ENCODE measurements around the gene PXMP4.

Gene PXMP4

DNA sequence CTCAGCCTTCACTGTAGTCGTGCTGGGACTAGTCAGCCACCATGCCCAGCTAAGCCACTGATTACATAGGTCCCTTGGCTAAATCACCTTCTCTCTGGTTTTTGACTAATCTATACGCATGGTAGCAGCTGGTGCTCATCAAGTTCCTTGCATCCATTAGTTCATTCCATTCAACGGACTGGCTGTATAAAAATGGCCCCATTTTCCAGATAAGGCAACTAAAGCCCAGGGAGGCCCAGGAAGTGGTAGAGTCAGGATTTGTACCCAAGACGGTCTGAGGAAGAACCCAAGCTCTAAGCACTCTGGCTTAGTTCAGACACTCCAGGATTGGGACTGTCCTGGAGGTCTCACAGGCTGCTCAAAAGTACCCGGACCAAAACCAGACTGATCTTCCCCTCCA is 38.8 kb downstream of the PXMP4 start:
- DNase-seq, result no peak

DNA sequence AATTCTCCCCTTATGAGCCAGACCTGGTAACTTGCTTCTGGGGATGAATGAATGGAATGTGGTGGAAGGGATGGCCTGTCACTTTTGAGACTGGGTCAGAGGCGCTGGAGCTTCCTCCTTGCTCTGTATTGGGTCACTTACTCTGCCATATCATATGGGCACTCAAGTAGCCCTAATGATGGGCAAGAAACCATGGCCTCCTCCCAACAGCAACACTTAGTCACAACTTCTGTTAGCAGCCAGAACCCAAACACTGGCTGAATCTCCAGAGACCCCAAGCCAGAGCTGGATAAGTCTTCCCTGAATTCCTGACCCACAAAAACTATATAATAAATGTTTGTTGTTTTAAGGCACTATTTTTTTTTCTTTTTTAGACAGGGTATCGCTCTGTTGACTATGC is 39.4 kb downstream of the PXMP4 start:
- DNase-seq, result no peak

DNA sequence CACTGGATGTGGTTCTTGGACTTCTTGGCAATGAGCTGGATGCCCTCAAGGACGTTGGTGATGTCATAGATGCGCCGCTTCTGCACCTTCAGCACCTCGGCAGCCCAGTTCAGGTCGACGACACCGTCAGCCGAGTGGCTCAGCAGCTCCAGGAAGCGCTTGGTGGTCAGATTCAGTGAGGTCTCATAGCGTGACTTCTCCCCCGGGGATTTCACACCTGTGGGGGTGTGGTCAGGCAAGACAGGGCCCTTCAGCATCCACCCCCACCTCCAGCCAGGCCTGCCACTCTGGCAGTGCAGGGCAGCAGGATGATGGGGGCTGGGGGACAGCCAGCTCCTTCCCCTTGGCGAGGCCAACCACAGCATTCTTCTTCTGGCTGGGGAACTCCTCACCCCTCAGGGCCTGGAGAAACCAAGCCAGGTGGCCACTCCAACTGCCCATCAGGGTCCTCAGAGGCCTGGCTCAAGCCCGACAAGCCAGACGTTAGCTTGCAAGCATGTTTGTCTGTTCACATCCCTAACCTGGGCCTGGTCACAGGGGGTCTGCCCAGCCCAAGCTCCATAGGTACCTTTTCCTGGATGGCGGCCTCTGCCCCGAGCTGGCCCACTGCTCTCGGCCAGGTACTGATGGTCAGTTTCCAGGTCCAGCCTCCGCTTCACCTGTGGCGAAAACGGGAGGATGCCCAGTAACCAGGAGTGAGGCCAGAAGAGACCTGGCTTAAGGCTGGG is 40.2 kb downstream of the PXMP4 start:
- no peak for DNase-seq

DNA sequence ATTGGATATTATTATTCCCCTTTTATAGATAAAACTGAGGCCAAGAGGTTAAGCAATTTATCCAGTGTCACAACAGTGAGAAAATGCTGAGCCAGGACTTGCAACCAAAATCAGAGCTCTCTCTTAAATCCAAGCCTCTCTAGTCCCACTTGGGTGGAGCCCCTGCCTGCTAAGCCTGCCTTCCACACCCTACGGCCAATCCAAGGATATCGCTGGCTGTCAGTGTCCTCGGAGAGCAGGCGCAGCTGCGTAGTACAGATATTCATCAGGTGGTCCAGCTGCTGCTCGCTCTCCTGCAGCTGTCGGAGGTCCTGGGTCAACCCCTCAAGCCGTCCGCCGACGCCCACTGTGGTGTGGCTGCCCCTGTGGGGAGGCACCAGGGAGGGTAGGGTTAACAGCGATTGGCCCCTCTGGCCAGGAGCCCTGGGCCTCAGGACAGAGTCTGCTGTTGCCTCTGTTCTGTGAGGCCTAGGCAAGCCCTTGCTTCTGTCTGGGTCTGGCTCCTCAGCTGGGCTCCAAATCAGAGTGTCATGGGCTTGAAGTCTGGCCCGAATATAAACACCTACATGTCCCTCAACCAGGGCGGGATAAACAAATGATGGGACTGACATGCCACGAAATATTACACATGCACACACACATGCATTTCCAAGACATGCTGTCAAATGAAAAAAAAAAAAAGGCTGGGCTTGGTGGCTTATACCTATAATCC is 42.0 kb downstream of the PXMP4 start:
- DNase-seq, result no peak

DNA sequence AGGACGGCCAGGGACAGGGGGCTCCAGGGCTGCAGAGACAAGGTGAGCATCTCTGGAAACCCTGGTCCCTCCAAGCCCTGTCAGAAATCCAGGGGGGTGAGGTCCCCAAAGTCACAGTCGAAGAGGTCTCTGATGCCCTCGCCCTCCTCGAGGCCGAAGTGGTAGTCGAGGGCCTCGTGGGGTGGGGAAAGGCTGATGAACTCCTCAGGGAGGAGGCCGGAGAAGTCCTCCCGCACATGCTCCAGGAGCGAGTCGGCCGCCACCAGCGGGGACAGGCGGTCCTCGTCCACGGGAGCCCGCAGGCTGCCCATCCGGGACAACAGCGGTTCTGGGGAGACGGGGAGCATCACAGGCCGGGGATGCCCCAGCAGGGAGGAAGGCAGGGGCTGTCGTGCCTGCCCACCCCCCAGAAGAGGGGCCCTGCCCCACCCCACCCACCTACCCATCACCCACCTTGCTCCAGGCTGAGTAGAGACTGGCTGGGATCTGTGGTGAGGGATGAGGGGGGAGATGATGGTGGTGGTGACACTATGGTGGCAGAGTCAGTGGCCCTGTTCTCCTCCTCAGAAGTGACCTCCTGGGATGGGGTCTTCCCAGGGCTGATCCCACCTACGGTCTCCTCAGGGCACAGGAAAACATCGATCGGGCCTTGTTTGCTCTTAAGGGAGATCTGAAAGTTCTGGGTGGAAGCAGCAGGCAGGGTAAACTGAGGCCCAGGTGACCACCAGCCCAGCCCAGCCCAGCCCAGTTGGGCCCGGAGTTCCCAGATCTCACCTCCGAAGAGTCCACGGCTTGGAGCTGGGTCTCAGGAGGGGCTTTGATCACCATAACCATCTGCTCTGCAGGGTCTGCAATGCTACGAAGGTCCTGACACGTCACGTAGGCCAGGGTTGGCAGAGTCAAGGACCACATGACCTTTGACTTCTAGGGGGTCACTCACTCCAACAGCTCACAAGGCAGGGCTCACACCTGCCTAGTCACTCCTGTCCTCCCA is 43.2 kb downstream of the PXMP4 start:
- DNase-seq, result no peak

DNA sequence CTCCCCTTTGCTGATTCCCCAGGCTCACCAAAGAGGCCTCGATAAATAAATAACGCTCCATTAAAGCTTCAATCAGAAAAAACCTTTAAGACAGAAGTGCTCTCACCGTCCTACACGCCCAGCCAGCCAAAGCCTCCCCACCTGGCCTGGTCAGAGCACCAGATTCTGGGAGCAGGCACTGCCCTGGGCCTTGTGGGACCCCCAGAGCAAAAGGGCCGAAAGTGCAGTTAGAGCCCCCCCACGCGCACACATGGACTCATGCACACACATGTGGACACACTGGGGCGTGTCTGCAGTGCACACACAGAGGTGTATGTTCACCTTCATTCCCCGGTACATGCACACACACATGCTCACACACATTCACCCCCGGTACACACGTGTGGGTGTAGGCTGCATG is 44.0 kb downstream of the PXMP4 start:
- DNase-seq, result no peak

DNA sequence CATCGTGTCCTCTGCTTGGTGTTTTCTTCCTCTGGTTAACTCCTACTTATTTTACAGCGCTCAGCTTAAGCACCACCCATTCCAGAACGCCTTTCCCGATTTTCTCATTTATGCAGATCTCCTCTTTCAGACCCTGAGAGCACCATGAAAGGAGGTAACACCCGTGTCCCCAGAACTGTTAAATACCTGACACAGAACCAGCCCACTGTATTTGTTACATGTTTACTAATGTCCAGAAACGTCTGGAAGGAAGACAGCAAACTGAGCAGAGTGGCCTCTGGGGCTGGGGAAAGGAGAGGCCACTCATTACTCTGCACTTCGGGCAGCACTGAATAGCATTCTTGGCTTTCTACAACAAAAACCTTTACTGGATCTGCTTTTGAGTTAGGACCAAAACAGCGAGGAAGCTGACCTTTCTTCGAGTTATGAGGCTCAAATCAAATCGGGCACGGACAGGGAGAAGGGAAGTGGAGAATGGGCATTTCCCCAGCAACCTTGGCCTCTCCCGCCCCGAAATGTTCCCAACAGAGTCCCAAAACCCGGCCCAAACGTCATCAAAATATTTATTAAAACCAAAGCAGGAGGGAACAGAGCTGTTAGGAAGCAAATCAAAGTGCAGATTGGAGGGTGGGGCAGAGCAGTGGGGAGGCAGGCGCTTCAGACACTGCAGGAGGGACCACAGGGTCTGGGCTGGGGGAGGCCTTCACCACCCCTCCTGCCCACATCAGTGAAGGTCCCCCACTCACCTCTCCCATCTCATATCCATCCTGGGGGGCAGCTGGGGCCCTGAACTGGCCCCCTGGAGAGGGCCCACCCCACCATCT is 44.8 kb downstream of the PXMP4 start:
- DNase-seq, result no peak

DNA sequence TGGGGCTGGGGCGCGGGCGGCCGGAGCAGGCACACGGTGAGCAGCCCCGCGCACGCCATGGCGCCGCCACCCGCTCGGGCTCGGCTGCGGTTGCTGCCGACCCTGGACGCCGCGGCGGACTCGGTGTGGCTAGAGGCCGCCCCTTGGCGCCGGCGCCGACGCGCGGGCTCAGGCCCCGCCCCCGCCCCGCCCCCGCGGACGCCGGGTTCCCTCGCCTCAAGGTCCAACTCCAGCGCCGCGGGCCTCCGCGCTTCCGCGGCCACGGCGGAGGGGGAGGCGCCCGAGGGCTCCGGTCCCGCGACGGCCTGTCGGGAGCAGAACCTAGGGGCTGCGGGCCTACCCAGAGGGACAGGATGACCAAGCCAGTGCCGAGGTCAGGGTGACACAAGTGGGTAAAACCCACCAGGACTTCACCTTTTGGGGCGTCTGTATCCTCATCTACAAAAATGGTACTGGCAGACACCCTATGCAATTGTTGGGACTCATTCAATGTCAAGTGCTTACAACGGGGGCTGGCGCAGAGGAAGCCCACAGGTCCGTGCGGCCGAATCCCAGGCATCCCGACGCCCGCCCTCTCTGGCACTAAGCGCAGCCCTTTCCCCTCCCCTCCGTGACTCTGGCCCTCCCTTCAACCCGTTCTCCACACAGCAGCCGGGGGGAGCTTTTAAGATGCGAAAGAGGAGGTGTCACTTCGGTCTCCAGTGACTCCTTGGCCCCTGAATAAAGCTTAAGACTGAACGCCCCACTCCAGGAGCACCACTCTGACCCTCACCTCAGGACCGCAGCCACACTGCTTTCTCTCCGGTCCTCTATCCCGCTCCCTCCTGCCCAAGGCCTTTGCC is 45.6 kb downstream of the PXMP4 start, which contains the start of gene NECAB3:
NECAB3 (minus strand) TSS at position 135 of the 842 bp plus-strand sequence; CDS start at position 59, 76 bp downstream.
- DNase-seq, result peak; percentile 88

DNA sequence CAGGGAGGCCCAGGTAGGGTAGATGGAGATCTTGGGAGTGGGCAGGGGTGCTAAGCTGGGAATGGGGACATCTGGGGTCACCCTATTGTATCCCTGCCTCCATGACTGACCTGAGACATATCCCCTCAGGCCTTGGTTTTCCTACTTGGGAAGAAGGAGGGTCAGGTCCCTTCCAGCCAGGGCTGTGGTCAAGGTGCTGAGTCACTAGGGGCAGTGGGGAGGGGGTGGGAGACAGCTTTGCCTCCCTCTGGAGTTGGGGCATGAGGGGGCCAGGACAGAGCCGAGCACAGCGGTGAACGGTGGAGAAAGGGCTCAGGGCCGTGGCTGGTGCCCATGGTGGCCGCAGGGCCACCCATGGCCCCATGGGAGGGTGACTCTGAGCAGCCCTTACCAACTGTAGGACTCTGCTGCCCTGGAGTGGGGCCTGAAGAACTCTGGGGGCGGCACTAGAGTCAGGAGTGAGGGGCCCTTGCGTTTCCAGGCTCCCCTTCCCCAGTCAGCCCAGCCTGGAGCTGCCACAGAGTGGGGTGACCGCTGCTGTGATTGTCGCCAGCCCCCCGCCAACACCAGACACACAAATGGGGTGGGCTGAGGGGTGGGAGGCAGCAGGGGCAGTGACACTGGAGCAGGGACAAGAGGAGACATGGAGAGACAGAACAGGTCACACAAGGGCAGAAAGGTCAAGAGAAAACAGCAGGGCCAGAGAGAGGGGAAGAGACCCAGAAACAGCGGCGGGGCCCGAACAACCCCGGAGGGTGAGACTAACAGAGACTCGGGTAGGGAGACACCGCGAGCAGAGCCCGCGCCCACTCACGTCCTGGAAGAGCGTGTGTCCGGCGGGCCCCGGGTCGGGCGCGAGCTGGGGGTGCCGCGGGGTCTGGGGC is 46.5 kb downstream of the PXMP4 start:
- no peak for DNase-seq

DNA sequence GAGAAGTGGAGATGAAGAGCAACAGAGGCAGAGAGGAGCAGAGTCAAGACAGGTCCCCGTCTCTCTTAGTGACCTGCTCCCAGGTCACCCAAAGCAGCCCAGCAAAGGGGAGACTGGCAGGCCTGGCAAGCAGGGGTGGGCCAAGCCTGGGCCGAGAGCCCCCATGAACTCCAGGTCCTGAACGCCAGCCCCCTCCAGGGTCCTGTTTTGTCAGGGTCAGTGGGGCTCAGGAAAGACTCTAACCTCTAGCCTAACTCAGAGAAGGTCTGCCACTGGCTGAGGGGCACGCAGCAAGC is 47.0 kb downstream of the PXMP4 start:
- DNase-seq, result no peak

DNA sequence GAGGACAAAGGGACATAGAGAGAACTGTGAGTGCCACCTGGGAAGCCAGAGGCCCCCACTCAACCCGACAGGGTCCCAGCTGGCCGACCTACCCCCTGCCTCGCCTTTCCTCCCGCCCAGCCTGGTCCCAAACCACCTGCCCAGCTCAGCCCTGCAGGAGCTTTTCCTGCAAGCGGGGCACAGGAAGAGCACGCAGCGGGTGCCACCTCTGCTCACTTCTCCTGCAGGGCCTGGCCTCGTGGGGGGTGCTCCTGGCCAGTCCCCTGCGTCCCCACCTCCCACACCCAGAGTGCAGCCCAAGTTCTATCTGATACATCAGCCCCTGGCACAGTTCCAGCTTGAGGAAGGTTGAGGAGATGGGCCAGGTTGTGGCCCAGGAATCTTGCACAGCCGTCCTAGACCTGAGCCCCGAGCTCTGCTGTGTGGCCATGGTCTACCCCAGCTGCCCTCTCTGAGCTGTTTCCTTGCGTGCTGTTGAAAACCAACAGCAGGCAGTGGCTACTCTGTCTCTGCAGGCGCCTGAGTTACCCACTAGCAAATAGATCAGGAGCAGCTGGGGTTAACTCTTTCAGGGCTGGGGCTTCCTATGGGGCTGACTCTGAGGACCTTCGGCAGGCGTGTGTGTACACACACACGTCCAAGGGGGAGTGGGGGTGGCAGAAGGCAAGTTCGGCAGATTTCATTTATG is 47.5 kb downstream of the PXMP4 start:
- DNase-seq, result peak; percentile 99

DNA sequence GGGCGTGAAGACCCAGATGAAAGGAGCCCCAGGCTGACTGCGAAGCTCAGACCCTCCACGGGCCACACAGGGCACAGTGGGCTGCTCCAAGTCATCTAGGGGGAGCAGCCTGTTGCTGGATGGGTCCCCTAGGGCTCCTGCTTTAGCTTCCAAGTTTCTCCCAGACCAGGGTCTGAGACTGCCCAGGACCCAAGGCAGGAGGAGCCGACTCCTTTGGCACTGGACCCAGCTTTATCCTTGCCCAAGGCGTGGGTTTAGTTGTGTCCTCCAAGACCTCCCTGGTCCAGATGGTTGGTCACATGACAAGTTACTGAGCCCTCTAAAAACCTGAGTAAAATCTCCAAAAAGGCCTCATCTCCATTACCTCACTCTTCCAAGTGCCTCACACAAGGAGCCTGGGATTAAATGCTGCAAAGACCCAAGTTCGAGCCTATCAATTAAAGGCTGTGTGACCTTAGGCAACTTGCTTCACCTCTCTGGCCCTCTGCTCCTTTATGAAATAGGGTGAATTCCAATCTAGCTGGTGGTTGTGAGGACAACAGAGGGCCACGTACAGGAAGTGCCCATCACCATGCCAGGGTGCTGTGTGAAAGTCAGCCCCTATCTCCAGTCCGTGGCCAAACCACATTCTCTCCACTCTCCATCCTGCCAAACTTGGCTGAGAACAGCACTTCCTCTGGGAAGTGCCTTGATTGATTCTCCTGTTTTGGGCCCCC is 48.4 kb downstream of the PXMP4 start:
- DNase-seq, result no peak

DNA sequence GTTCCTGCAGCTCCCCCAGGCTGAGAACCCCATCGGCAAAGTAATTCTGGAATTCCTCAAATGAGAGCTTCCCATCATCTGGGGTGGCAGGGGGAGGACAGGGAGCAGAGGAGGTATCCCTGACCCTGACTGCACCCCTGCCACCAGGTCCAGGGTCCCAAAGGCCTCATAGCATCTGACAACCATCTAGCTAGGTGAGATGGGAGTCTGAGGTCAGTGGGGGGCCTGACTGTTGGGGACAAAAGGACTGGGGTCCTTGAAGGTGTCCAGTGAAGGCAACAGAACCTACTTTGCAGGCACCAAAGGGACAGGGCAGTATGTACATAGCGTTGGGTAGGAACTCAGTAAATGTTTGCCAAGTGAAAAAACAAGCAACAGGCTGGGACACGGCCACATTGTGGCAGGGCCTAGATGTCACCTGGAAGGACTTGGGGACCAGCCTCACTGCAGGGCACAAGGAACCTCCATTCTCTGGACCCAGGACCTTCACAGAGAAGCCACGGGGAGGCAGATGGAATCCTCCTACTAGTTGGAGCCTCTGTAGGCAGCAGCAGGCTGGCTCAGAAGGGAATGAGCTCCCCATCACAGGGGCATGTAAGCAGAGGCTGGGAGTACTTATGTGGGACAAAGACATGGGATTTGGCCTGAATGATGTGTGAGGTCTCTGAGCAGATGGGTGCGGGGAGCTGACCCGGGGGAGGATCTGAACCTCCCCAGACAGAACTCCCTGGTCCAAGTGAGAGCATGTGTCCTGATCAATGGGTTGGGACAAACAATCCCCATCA is 49.2 kb downstream of the PXMP4 start:
- no peak for DNase-seq

DNA sequence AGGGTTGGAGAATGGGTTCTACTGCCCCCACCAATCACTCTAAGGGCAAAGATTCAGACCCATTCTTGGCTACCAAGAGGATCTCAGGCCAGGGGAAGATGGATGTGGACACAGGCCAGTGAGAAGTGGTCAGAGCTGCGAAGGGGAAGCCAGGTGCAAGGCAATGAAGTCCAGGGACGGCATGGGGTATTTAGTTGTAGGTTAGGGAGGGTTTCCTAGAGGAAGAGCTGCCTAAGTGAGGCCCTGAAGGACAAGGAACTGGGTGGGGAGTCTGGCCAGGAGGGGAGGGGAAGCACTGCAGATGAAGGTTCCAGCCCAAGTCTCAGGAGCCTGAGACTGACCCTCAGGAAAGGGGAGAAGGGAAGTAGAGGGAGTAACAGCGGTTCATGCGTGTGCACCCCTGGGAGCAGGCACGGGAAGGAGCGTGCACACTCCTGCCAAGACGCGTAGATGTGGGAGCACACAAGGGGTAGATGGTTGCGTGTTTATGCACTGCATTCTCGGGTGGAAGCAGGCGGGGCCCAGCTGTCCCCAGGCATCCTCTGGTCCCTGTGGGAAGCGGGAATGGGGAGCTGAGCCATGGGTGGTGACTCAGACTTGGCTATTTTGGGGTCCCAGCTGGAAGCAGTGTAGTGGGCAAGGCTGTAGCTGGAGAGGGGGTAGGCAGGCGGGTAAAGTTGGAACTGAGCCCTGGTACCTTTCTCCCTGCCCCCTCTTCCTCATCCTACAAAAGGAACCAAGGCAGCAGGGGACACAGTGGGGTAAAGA is 50.1 kb downstream of the PXMP4 start:
- DNase-seq, result no peak

DNA sequence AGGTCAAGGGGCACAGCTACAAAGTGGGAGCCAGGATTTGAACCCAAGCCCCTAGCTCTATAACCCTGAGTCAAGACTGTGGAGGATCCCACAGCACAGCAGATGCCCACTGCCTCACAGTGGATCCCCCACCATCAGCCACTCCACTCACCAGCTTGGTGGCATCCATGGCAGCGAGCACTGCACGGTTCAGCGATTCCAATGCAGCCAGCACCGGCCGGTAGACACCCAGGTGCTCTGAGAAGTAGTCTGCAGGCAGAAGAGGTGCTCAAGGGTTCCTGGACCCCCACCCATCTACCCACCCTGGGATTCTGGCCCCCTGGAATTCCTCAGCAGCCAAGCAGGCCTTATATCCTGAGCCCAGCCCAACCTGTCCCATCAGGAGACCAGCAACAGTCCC is 50.9 kb downstream of the PXMP4 start:
- DNase-seq, result no peak

DNA sequence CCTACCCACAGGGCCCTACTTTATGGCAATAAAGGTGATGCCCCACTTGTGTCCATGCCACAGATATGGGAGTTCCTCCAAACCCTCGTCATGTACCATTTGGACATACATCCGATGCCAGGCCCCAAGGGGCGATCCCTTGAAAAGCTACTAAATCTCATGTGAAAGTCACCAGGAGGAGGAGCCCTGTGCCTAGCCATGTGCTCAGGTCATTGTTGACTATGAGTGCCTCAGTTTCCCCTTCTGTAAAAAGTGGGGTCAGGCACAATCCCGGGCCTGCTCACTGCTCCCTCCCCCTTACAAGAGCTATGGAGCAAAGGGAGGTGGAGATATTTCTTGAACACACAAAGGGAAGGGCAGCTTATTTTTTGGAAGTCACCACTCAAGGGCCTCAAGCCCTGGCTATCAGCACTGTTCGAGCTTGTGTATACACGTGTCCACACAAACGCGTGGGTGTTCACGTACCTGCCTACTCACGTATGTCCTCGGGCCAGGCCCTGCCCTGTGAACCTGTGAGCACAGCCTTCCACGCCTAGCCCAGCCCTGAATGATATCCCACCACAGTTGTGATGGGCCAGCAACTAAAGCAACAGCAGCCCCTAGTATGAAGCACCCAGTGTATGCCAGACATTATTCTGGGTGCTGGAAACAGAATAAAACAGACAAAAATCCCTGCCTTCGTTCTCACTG is 51.5 kb downstream of the PXMP4 start:
- no peak for DNase-seq
